GM12865 (cell line): ENCODE results near the gene BRINP3.

Source experiments
- DNase-seq: peaks from one replicate; pipeline ENCODE4 v3.0.0; 2010; ENCODE audit warnings: low read depth
- H3K4me3 ChIP-seq: 2 replicates; pipeline ENCODE4 v1.5.1; 2011; ENCODE audit warnings: mild to moderate bottlenecking, low read depth, low read length, control low read depth
- CTCF ChIP-seq: IDR thresholded peaks from 2 replicates; pipeline ENCODE4 v1.5.1; 2011; ENCODE audit warnings: low read length, control low read depth, low read depth, inconsistent platforms; ENCODE audit not compliant: insufficient read depth; ENCODE audit errors: missing control alignments

BRINP3 gene

GRCh38 chr1:190066011-190066410 lies 411.7 kb downstream of the BRINP3 start:
- H3K4me3 ChIP-seq, result no peak overlapping the region
- no peak for TF ChIP-seq CTCF

GRCh38 chr1:190049314-190049713 lies 428.4 kb downstream of the BRINP3 start:
- no peak for TF ChIP-seq CTCF
- DNase-seq, result no peak
- H3K4me3 ChIP-seq, result no peak overlapping the region

More at GRCh38 chr1:190066011-190066410, 411.7 kb downstream of the BRINP3 start:
- no peak for DNase-seq
